Astrocyte of the spinal cord (primary cell): Measurements from ENCODE around the gene UBTF.

Experiments
- DNase-seq: peaks from one replicate; pipeline ENCODE4 v3.0.0; 2011; ENCODE audit warnings: low read depth, low spot score
- H3K4me3 ChIP-seq: 2 replicates; pipeline ENCODE4 v1.5.1; 2011; ENCODE audit warnings: low read depth, mild to moderate bottlenecking, low read length, moderate library complexity
- CTCF ChIP-seq: IDR thresholded peaks from 2 replicates; pipeline ENCODE4 v1.5.1; 2012; ENCODE audit warnings: low read depth, mild to moderate bottlenecking, low read length, inconsistent platforms
- in situ Hi-C: cut with HindIII; loops from 2 replicates; pipeline ENCODE4 v1.10.0; 2017; ENCODE audit warnings: low sequenced_read_pairs

UBTF gene

GRCh38 chr17:44219616-44220212 lies at the start of gene UBTF:
TSS of gene UBTF (minus strand) at chr17:44219675. CDS start at chr17:44218229, 1,446 bp downstream.
- peak; percentile 5 for TF ChIP-seq CTCF
- H3K4me3 ChIP-seq: peak within 1 kb of the TSS; percentile 81
- in situ Hi-C loops: no loop called here
- DNase-seq: peak; percentile 72

- no peak for TF ChIP-seq CTCF
- no peak for DNase-seq
- in situ Hi-C loops: no loop called here
- H3K4me3 ChIP-seq: no peak overlapping the region
Observed at GRCh38 chr17:44268709-44269534, 49.4 kb upstream of the UBTF start.

GRCh38 chr17:44267818-44268490 lies 48.5 kb upstream of the UBTF start, which contains the start of gene SLC4A1:
TSS of gene SLC4A1 (minus strand) at chr17:44268135. CDS start at chr17:44262866, 5,269 bp downstream.
- in situ Hi-C loops: no loop called here
- no peak within 1 kb of the TSS for H3K4me3 ChIP-seq
- no peak for DNase-seq
- TF ChIP-seq CTCF: no peak

- no peak for TF ChIP-seq CTCF
- in situ Hi-C loops: no loop called here
- H3K4me3 ChIP-seq: no peak overlapping the region
- DNase-seq: no peak
Observed at GRCh38 chr17:44267165-44267455, 47.6 kb upstream of the UBTF start.

GRCh38 chr17:44266402-44267164 lies 47.1 kb upstream of the UBTF start:
- TF ChIP-seq CTCF: no peak
- in situ Hi-C loops: no loop called here
- no peak overlapping the region for H3K4me3 ChIP-seq
- DNase-seq: no peak

GRCh38 chr17:44263345-44263902 lies 43.9 kb upstream of the UBTF start:
- TF ChIP-seq CTCF: no peak
- no peak for DNase-seq
- in situ Hi-C loops: no loop called here
- H3K4me3 ChIP-seq: no peak overlapping the region
